ENCODE results near the gene SCAMP2.

SCAMP2 gene

GRCh38 chr15:74839526-74840395, 33.4 kb downstream of the SCAMP2 start:
- DNase-seq (ENCODE audit: low read depth in 2 of 2, low spot score in 1 of 2): no peak

GRCh38 chr15:74838746-74839525, 34.2 kb downstream of the SCAMP2 start:
- no peak for DNase-seq (ENCODE audit: low read depth in 2 of 2, low spot score in 1 of 2)

- DNase-seq (ENCODE audit: low read depth in 2 of 2, low spot score in 1 of 2): no peak
These were observed 35.0 kb downstream of the SCAMP2 start for GRCh38 chr15:74838137-74838516.

GRCh38 chr15:74837482-74838136, 35.6 kb downstream of the SCAMP2 start:
- no peak for DNase-seq (ENCODE audit: low read depth in 2 of 2, low spot score in 1 of 2)

- DNase-seq (ENCODE audit: low read depth in 2 of 2, low spot score in 1 of 2): no peak
These were observed 36.3 kb downstream of the SCAMP2 start for GRCh38 chr15:74836846-74837245.

GRCh38 chr15:74835312-74835823, 37.8 kb downstream of the SCAMP2 start:
- no peak for DNase-seq (ENCODE audit: low read depth in 2 of 2, low spot score in 1 of 2)

GRCh38 chr15:74833376-74834107, 39.6 kb downstream of the SCAMP2 start:
- DNase-seq (ENCODE audit: low read depth in 2 of 2, low spot score in 1 of 2): no peak

- no peak for DNase-seq (ENCODE audit: low read depth in 2 of 2, low spot score in 1 of 2)
These were observed 40.3 kb downstream of the SCAMP2 start for GRCh38 chr15:74832826-74833225.

GRCh38 chr15:74831813-74832495, 41.2 kb downstream of the SCAMP2 start:
- no peak for DNase-seq (ENCODE audit: low read depth in 2 of 2, low spot score in 1 of 2)

- DNase-seq (ENCODE audit: low read depth in 2 of 2, low spot score in 1 of 2): no peak
These were observed 42.3 kb downstream of the SCAMP2 start for GRCh38 chr15:74830868-74831267.

- DNase-seq (ENCODE audit: low read depth in 2 of 2, low spot score in 1 of 2): no peak
These were observed 43.2 kb downstream of the SCAMP2 start for GRCh38 chr15:74829991-74830390.

GRCh38 chr15:74829486-74829885, 43.7 kb downstream of the SCAMP2 start:
- DNase-seq (ENCODE audit: low read depth in 2 of 2, low spot score in 1 of 2): no peak

- no peak for DNase-seq (ENCODE audit: low read depth in 2 of 2, low spot score in 1 of 2)
These were observed 44.3 kb downstream of the SCAMP2 start for GRCh38 chr15:74828835-74829234.

GRCh38 chr15:74827614-74828013, 45.6 kb downstream of the SCAMP2 start:
- DNase-seq (ENCODE audit: low read depth in 2 of 2, low spot score in 1 of 2): no peak

- DNase-seq (ENCODE audit: low read depth in 2 of 2, low spot score in 1 of 2): no peak
These were observed 46.2 kb downstream of the SCAMP2 start for GRCh38 chr15:74826921-74827320.

- no peak for DNase-seq (ENCODE audit: low read depth in 2 of 2, low spot score in 1 of 2)
These were observed 46.8 kb downstream of the SCAMP2 start, which contains the start of gene CPLX3 for GRCh38 chr15:74826364-74826819. Gene CPLX3, plus strand, starts transcription at chr15:74826627. Its CDS starts 77 bp downstream, at chr15:74826704.

GRCh38 chr15:74825866-74826265, 47.3 kb downstream of the SCAMP2 start:
- no peak for DNase-seq (ENCODE audit: low read depth in 2 of 2, low spot score in 1 of 2)

GRCh38 chr15:74824976-74825375, 48.2 kb downstream of the SCAMP2 start:
- no peak for DNase-seq (ENCODE audit: low read depth in 2 of 2, low spot score in 1 of 2)

- DNase-seq (ENCODE audit: low read depth in 2 of 2, low spot score in 1 of 2): no peak
These were observed 49.8 kb downstream of the SCAMP2 start for GRCh38 chr15:74823324-74823723.

- DNase-seq (ENCODE audit: low read depth in 2 of 2, low spot score in 1 of 2): no peak
These were observed 50.9 kb downstream of the SCAMP2 start for GRCh38 chr15:74822233-74822632.

All from stimulated activated CD8-positive, alpha-beta memory T cell treated with anti-CD3 and anti-CD28 coated beads, Interleukin-4, amount 100 ng/mL, for 4 hours (primary cell).